Transverse colon (tissue), 3 donors: ENCODE data around the gene NPTXR.

Source experiments
- CTCF ChIP-seq, 5 experiments: fragments of 200-600 bp in 3 of 5; fragments of 450-650 bp in 2 of 5; sonication (generic) in 3 of 5; IDR thresholded peaks; 1 replicate in 2 of 5; 2 replicates in 3 of 5; pipeline ENCODE4 v1.5.1; 2016 to 2017; ENCODE audit warnings: antibody characterized with exemption in 5 of 5, inconsistent platforms in 3 of 5, mild to moderate bottlenecking in 2 of 5, moderate library complexity in 1 of 5
- POLR2A ChIP-seq: fragments of 450-650 bp; IDR thresholded peaks from one replicate; pipeline ENCODE4 v1.6.1; 2016; ENCODE audit warnings: antibody characterized with exemption, mild to moderate bottlenecking, moderate library complexity

- TF ChIP-seq CTCF (IDR thresholded peaks at IDR 0.05) = no peak
- TF ChIP-seq POLR2A = no peak
Observed at GRCh38 chr22:38776086-38776485, 67.7 kb downstream of the NPTXR start.
